ENCODE data around the gene CIP2A. TPM values are rescaled to one million over a fixed set of nuclear protein-coding genes. Genes with fewer than 3 reads are reported as not detected.

CIP2A gene
- total RNA-seq, 1 experiment from 2014 or later = 36.9 TPM

GRCh38 chr3:108525256-108525655 is 64.0 kb downstream of the CIP2A start:
- intact Hi-C loops (cut with micrococcal nuclease; ENCODE audit: unreplicated experiment) = no loop called here
- Mint-ChIP-seq H3K36me3 (ENCODE audit: insufficient read depth, unreplicated experiment) (no peaks in the 10 kb centered on the region), H3K9me3 (ENCODE audit: low read depth, unreplicated experiment) (no peaks in the 10 kb centered on the region), H3K4me3 (ENCODE audit: low read depth, unreplicated experiment) (no peak overlapping the region), H3K27ac (ENCODE audit: unreplicated experiment) (no peak overlapping the region), H3K27me3 (ENCODE audit: unreplicated experiment) (peaks cover 8% of the 10 kb centered on the region), H3K4me1 (ENCODE audit: low read depth, unreplicated experiment) (no peaks in the 10 kb centered on the region)
- BruUV-seq (replicated peaks) = no TSS peak
- no peak for TF ChIP-seq CTCF (IDR thresholded peaks at IDR 0.05; ENCODE audit: unreplicated experiment)
- CTCF ChIA-PET = no interaction called here
- no peak for DNase-seq

- intact Hi-C loops (cut with micrococcal nuclease; ENCODE audit: unreplicated experiment) = no loop called here
- Mint-ChIP-seq H3K36me3 (ENCODE audit: insufficient read depth, unreplicated experiment) (no peaks in the 10 kb centered on the region), H3K9me3 (ENCODE audit: low read depth, unreplicated experiment) (no peaks in the 10 kb centered on the region), H3K4me1 (ENCODE audit: low read depth, unreplicated experiment) (no peaks in the 10 kb centered on the region), H3K27me3 (ENCODE audit: unreplicated experiment) (peaks cover 5% of the 10 kb centered on the region), H3K4me3 (ENCODE audit: low read depth, unreplicated experiment) (no peak overlapping the region), H3K27ac (ENCODE audit: unreplicated experiment) (no peak overlapping the region)
- DNase-seq = no peak
- CTCF ChIA-PET = no interaction called here
- BruUV-seq (replicated peaks) = no TSS peak
- TF ChIP-seq CTCF (IDR thresholded peaks at IDR 0.05; ENCODE audit: unreplicated experiment) = no peak
Measured at GRCh38 chr3:108524537-108524936, 64.7 kb downstream of the CIP2A start.

DNA sequence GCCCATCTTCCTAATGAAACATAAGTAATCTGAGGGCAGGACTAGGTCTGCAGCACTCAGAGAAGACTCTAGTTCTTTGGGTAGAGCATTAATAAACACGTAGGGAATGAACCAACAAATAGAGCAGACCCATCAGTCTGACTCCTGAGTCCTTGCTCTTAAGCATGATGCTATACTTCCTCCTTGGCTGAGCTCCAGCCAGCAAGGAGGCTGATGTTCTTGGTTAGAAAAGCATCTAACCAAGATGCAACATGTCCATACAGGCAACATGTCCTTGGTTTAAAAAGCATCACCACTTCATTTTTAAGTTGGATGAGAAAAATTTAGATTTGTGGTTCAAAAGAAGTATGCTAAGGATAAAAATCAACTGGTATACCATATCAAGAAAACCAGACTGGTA is 70.3 kb downstream of the CIP2A start:
- H3K9me3 Mint-ChIP-seq (ENCODE audit: low read depth, unreplicated experiment) = no peaks in the 10 kb centered on the region
- intact Hi-C loops (cut with micrococcal nuclease; ENCODE audit: unreplicated experiment) = no loop called here
- H3K27ac Mint-ChIP-seq (ENCODE audit: unreplicated experiment) = no peak overlapping the region
- TF ChIP-seq CTCF (IDR thresholded peaks at IDR 0.05; ENCODE audit: unreplicated experiment) = no peak
- CTCF ChIA-PET = no interaction called here
- no peak for DNase-seq
- no peaks in the 10 kb centered on the region for H3K4me1 Mint-ChIP-seq (ENCODE audit: low read depth, unreplicated experiment)
- no peak overlapping the region for H3K4me3 Mint-ChIP-seq (ENCODE audit: low read depth, unreplicated experiment)
- no peaks in the 10 kb centered on the region for H3K27me3 Mint-ChIP-seq (ENCODE audit: unreplicated experiment)
- no peaks in the 10 kb centered on the region for H3K36me3 Mint-ChIP-seq (ENCODE audit: insufficient read depth, unreplicated experiment)
- BruUV-seq (replicated peaks) = no TSS peak

DNA sequence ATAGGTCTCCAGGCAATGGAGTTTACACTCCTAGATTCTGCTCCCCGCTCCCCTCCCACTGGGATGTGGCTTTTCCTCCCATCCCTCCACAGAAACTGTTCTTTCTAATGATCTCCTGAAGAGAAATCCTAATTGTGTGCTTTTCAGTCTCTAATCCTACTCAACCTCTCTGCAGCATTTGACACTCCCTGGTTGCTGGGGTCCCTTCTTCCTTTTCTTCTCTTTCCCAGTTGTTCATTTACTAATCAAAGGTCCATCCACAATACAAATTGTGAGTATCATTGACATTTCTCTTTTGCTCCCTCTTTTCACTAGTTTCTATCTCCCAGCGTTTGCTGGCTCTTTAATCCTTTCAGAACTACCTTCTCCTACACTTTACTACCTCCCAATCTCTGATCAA is 72.4 kb downstream of the CIP2A start:
- Mint-ChIP-seq H3K4me1 (ENCODE audit: low read depth, unreplicated experiment) (no peaks in the 10 kb centered on the region), H3K27me3 (ENCODE audit: unreplicated experiment) (no peaks in the 10 kb centered on the region), H3K27ac (ENCODE audit: unreplicated experiment) (no peak overlapping the region), H3K36me3 (ENCODE audit: insufficient read depth, unreplicated experiment) (no peaks in the 10 kb centered on the region), H3K9me3 (ENCODE audit: low read depth, unreplicated experiment) (no peaks in the 10 kb centered on the region), H3K4me3 (ENCODE audit: low read depth, unreplicated experiment) (no peak overlapping the region)
- no TSS peak for BruUV-seq (replicated peaks)
- no peak for TF ChIP-seq CTCF (IDR thresholded peaks at IDR 0.05; ENCODE audit: unreplicated experiment)
- CTCF ChIA-PET = no interaction called here
- DNase-seq = no peak
- intact Hi-C loops (cut with micrococcal nuclease; ENCODE audit: unreplicated experiment) = no loop called here

DNA sequence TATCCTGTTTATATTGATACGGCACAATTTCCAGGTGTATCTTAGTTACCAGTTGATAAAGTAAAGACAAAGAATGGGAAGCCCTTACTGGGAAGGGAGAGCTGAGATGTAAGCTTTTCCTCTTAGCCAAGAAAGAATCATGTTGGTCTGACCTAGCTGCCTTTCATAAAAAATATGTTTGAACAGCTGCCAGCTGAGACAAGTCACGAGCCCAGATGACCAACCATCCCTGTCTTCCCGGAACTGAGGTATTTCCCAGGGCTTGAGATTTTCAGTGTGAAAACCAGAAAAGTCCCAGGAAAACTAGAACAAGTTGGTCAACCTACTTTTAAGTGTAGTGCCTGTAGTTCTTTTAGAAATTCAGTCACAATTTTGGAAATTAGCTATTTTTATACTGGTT is 75.3 kb downstream of the CIP2A start:
- Mint-ChIP-seq H3K36me3 (ENCODE audit: insufficient read depth, unreplicated experiment) (no peaks in the 10 kb centered on the region), H3K4me3 (ENCODE audit: low read depth, unreplicated experiment) (no peak overlapping the region), H3K9me3 (ENCODE audit: low read depth, unreplicated experiment) (no peaks in the 10 kb centered on the region), H3K27ac (ENCODE audit: unreplicated experiment) (no peak overlapping the region), H3K27me3 (ENCODE audit: unreplicated experiment) (no peaks in the 10 kb centered on the region), H3K4me1 (ENCODE audit: low read depth, unreplicated experiment) (no peaks in the 10 kb centered on the region)
- BruUV-seq (replicated peaks) = no TSS peak
- no peak for DNase-seq
- intact Hi-C loops (cut with micrococcal nuclease; ENCODE audit: unreplicated experiment) = no loop called here
- TF ChIP-seq CTCF (IDR thresholded peaks at IDR 0.05; ENCODE audit: unreplicated experiment) = no peak
- CTCF ChIA-PET = no interaction called here
